Ishikawa (cell line): ENCODE measurements around the gene EVI2A.

Source experiments
- CEBPB ChIP-seq: IDR thresholded peaks from 2 replicates; pipeline ENCODE4 v1.6.1; 2012
- CREB1 ChIP-seq: IDR thresholded peaks from 2 replicates; pipeline ENCODE4 v1.6.1; 2012; ENCODE audit warnings: low read depth
- EGR1 ChIP-seq: IDR thresholded peaks from 2 replicates; pipeline ENCODE4 v1.6.1; 2012
- EP300 ChIP-seq: IDR thresholded peaks from 2 replicates; pipeline ENCODE4 v1.6.1; 2012; ENCODE audit warnings: borderline replicate concordance
- FOXM1 ChIP-seq: IDR thresholded peaks from 2 replicates; pipeline ENCODE4 v1.6.1; 2012; ENCODE audit warnings: low read depth, borderline replicate concordance
- MAX ChIP-seq: IDR thresholded peaks from 2 replicates; pipeline ENCODE4 v1.6.1; 2012
- NFIC ChIP-seq: IDR thresholded peaks from 2 replicates; pipeline ENCODE4 v1.6.1; 2012
- RAD21 ChIP-seq: IDR thresholded peaks from 2 replicates; pipeline ENCODE4 v1.6.1; 2012; ENCODE audit warnings: low read depth
- REST ChIP-seq: IDR thresholded peaks from 2 replicates; pipeline ENCODE4 v1.6.1; 2012; ENCODE audit warnings: low read depth, mild to moderate bottlenecking
- TAF1 ChIP-seq: IDR thresholded peaks from 2 replicates; pipeline ENCODE4 v1.6.1; 2012; ENCODE audit warnings: low read depth, mild to moderate bottlenecking
- TCF12 ChIP-seq: IDR thresholded peaks from 2 replicates; pipeline ENCODE4 v1.6.1; 2012; ENCODE audit warnings: low read depth
- TEAD4 ChIP-seq: IDR thresholded peaks from 2 replicates; pipeline ENCODE4 v1.6.1; 2012
- YY1 ChIP-seq: IDR thresholded peaks from 2 replicates; pipeline ENCODE4 v1.6.1; 2012; ENCODE audit warnings: low read depth
- ZBTB7A ChIP-seq: IDR thresholded peaks from 2 replicates; pipeline ENCODE4 v1.6.1; 2012; ENCODE audit warnings: low read depth
- TF ChIP-seq, protein P1 (sequence below): IDR thresholded peaks from 2 replicates; pipeline ENCODE4 v1.6.1; 2012

The EVI2A gene

GRCh38 chr17:31279401-31279800, 42.0 kb downstream of the EVI2A start:
- TF ChIP-seq EP300 (no peak), ZBTB7A (no peak), EGR1 (no peak), FOXM1 (no peak), CEBPB (no peak), TCF12 (no peak), RAD21 (no peak), CREB1 (no peak), MAX (no peak), NFIC (no peak), TEAD4 (no peak), TAF1 (no peak), YY1 (no peak), REST (no peak)
- TF ChIP-seq, protein P1, sequence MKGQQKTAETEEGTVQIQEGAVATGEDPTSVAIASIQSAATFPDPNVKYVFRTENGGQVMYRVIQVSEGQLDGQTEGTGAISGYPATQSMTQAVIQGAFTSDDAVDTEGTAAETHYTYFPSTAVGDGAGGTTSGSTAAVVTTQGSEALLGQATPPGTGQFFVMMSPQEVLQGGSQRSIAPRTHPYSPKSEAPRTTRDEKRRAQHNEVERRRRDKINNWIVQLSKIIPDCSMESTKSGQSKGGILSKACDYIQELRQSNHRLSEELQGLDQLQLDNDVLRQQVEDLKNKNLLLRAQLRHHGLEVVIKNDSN = no peak

DNA sequence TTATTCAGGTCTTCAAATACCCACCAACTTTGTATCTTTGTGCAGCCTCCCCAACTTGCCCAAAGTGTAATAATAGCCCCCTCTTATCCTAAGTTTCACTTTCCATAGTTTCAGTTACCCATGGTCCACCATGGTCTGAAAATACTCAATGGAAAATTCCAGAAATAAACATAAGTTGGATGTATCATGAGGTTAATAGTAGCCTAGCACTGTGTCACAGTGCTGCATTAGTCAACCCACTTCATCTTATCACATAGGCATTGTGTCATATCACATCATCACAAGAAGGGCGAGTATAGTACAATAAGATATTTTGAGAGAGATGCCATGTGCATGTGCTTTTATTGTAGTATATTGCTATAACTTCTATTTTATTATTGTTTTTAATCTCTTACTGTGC, 46.3 kb downstream of the EVI2A start:
- TF ChIP-seq RAD21 = no peak
- no peak for TF ChIP-seq MAX
- TF ChIP-seq NFIC = no peak
- TF ChIP-seq TCF12 = no peak
- no peak for TF ChIP-seq TEAD4
- no peak for TF ChIP-seq EP300
- TF ChIP-seq ZBTB7A = no peak
- TF ChIP-seq CEBPB = no peak

GRCh38 chr17:31274252-31274651, 47.2 kb downstream of the EVI2A start:
- TF ChIP-seq NFIC = no peak
- no peak for TF ChIP-seq MAX
- TF ChIP-seq EP300 = no peak
- TF ChIP-seq ZBTB7A = no peak
- TF ChIP-seq RAD21 = no peak
- no peak for TF ChIP-seq CREB1
- no peak for TF ChIP-seq REST
- TF ChIP-seq, protein P1 = no peak
- no peak for TF ChIP-seq TEAD4
- no peak for TF ChIP-seq YY1
- TF ChIP-seq FOXM1 = no peak
- TF ChIP-seq TAF1 = no peak
- TF ChIP-seq CEBPB = no peak
- no peak for TF ChIP-seq EGR1
- TF ChIP-seq TCF12 = no peak

- no peak for TF ChIP-seq EP300
Observed at GRCh38 chr17:31273516-31273915, 47.9 kb downstream of the EVI2A start.

GRCh38 chr17:31272803-31273202, 48.6 kb downstream of the EVI2A start:
- TF ChIP-seq TEAD4 = no peak

GRCh38 chr17:31272236-31272635, 49.2 kb downstream of the EVI2A start:
- no peak for TF ChIP-seq NFIC
- no peak for TF ChIP-seq CREB1
- no peak for TF ChIP-seq EP300
- no peak for TF ChIP-seq TAF1
- TF ChIP-seq MAX = no peak
- TF ChIP-seq YY1 = no peak
- no peak for TF ChIP-seq ZBTB7A
